Nucleus accumbens (tissue), 56 donors: ENCODE data around the gene MYCBPAP.

Experiments
- DNase-seq, 56 donors: peaks; one replicate each; lab custom pipeline; 2025; lab: John Stamatoyannopoulos, UW

MYCBPAP gene

GRCh38 chr17:50533720-50534148 lies 25.5 kb downstream of the MYCBPAP start:
- peak in 4 of 56 donors; percentile 14 to 39 (median 22) for DNase-seq

- no peak for DNase-seq
Observed at GRCh38 chr17:50534222-50534978, 26.2 kb downstream of the MYCBPAP start.

- no peak for DNase-seq
Observed at GRCh38 chr17:50534979-50535326, 26.7 kb downstream of the MYCBPAP start.

- DNase-seq: no peak
Observed at GRCh38 chr17:50535407-50535806, 27.2 kb downstream of the MYCBPAP start.

- no peak for DNase-seq
Observed at GRCh38 chr17:50536683-50537646, 28.7 kb downstream of the MYCBPAP start.

GRCh38 chr17:50537721-50538548 lies 29.7 kb downstream of the MYCBPAP start:
- DNase-seq: no peak

GRCh38 chr17:50538549-50539410 lies 30.5 kb downstream of the MYCBPAP start:
- no peak for DNase-seq

- no peak for DNase-seq
Observed at GRCh38 chr17:50539762-50540559, 31.7 kb downstream of the MYCBPAP start.

- DNase-seq: no peak
Observed at GRCh38 chr17:50540560-50541401, 32.5 kb downstream of the MYCBPAP start.

- peak in 1 of 56 donors; percentile 42 for DNase-seq
Observed at GRCh38 chr17:50541402-50541715, 33.1 kb downstream of the MYCBPAP start.

- DNase-seq: peak in 54 of 56 donors; percentile 26 to 91 (median 76)
Observed at GRCh38 chr17:50541716-50542688, 33.8 kb downstream of the MYCBPAP start.

GRCh38 chr17:50542795-50543774 lies 34.8 kb downstream of the MYCBPAP start:
- DNase-seq: no peak

- no peak for DNase-seq
Observed at GRCh38 chr17:50544516-50544915, 36.3 kb downstream of the MYCBPAP start.

GRCh38 chr17:50545311-50545710 lies 37.1 kb downstream of the MYCBPAP start:
- no peak for DNase-seq

GRCh38 chr17:50546701-50547034 lies 38.4 kb downstream of the MYCBPAP start:
- DNase-seq: no peak
